H9 (cell line): ENCODE data around the gene DPH2. TPM values are rescaled to one million over a fixed set of nuclear protein-coding genes. Genes with fewer than 3 reads are reported as not detected.

ENCODE experiments used
- DNase-seq: peaks from one replicate; pipeline ENCODE4 v3.0.0-alpha.2; 2017
- H2AFZ ChIP-seq: one replicate; pipeline ENCODE4 v1.6.1; 2013; ENCODE audit warnings: mild to moderate bottlenecking, low read length, control low read depth, moderate library complexity
- H2AK5ac ChIP-seq: 2 replicates; pipeline ENCODE4 v1.6.1; 2013; ENCODE audit warnings: low read length, control low read depth, mixed read lengths; ENCODE audit not compliant: insufficient read length
- H2BK120ac ChIP-seq: one replicate; pipeline ENCODE4 v1.6.1; 2013; ENCODE audit warnings: low read depth, mild to moderate bottlenecking, low read length, control low read depth, inconsistent platforms; ENCODE audit not compliant: poor library complexity, severe bottlenecking
- H2BK12ac ChIP-seq: 2 replicates; pipeline ENCODE4 v1.6.1; 2013; ENCODE audit warnings: low read length, control low read depth, mixed read lengths, low read depth; ENCODE audit not compliant: insufficient read length
- H2BK15ac ChIP-seq: 2 replicates; pipeline ENCODE4 v1.6.1; 2013; ENCODE audit warnings: low read depth, low read length, control low read depth
- H2BK20ac ChIP-seq: one replicate; pipeline ENCODE4 v1.6.1; 2013; ENCODE audit warnings: low read depth, mild to moderate bottlenecking, low read length, control low read depth, inconsistent platforms; ENCODE audit not compliant: poor library complexity, severe bottlenecking
- H2BK5ac ChIP-seq: 2 replicates; pipeline ENCODE4 v1.6.1; 2013; ENCODE audit warnings: low read length, control low read depth, mixed read lengths; ENCODE audit not compliant: insufficient read length
- H3K14ac ChIP-seq: 2 replicates; pipeline ENCODE4 v1.6.1; 2013; ENCODE audit warnings: low read length, control low read depth; ENCODE audit not compliant: insufficient read depth
- H3K18ac ChIP-seq: 2 replicates; pipeline ENCODE4 v1.6.1; 2013; ENCODE audit warnings: low read depth, mild to moderate bottlenecking, mixed read lengths, low read length, control low read depth; ENCODE audit not compliant: insufficient read length
- H3K23ac ChIP-seq: 2 replicates; pipeline ENCODE4 v1.6.1; 2013; ENCODE audit warnings: low read length, control low read depth, mixed read lengths, low read depth; ENCODE audit not compliant: insufficient read length
- H3K23me2 ChIP-seq: 2 replicates; pipeline ENCODE4 v1.6.1; 2013; ENCODE audit warnings: low read depth, mild to moderate bottlenecking, mixed read lengths, low read length, control low read depth; ENCODE audit not compliant: insufficient read length, poor library complexity, severe bottlenecking
- H3K27ac ChIP-seq: 2 replicates; pipeline ENCODE4 v1.5.1; 2013; ENCODE audit warnings: low read length, control low read depth, mixed read lengths, low read depth; ENCODE audit not compliant: insufficient read length
- H3K27me3 ChIP-seq: 2 replicates; pipeline ENCODE4 v1.6.1; 2013; ENCODE audit warnings: low read length, control low read depth, inconsistent platforms; ENCODE audit not compliant: insufficient read depth
- H3K4ac ChIP-seq: 2 replicates; pipeline ENCODE4 v1.6.1; 2013; ENCODE audit warnings: low read depth, mild to moderate bottlenecking, control low read depth, inconsistent platforms, low read length, moderate library complexity
- H3K4me1 ChIP-seq: 2 replicates; pipeline ENCODE4 v1.6.1; 2013; ENCODE audit warnings: low read length, control low read depth, inconsistent platforms; ENCODE audit not compliant: insufficient read depth
- H3K4me2 ChIP-seq: 2 replicates; pipeline ENCODE4 v1.6.1; 2013; ENCODE audit warnings: low read length, control low read depth, mixed read lengths; ENCODE audit not compliant: insufficient read length, insufficient read depth
- H3K56ac ChIP-seq: 2 replicates; pipeline ENCODE4 v1.6.1; 2013; ENCODE audit warnings: low read depth, mild to moderate bottlenecking, mixed read lengths, low read length, control low read depth; ENCODE audit not compliant: insufficient read length
- H3K79me1 ChIP-seq: 2 replicates; pipeline ENCODE4 v1.6.1; 2013; ENCODE audit warnings: low read depth, mild to moderate bottlenecking, moderate library complexity, low read length, control low read depth, inconsistent platforms; ENCODE audit not compliant: insufficient read depth, poor library complexity, severe bottlenecking
- H3K79me2 ChIP-seq: 2 replicates; pipeline ENCODE4 v1.6.1; 2013; ENCODE audit warnings: low read length, control low read depth, inconsistent platforms; ENCODE audit not compliant: insufficient read depth
- H3K9ac ChIP-seq: 2 replicates; pipeline ENCODE4 v1.6.1; 2013; ENCODE audit warnings: low read length, control low read depth, mixed read lengths; ENCODE audit not compliant: insufficient read length; ENCODE audit errors: extremely low read depth
- H3K9me3 ChIP-seq: one replicate; pipeline ENCODE4 v1.6.1; 2013; ENCODE audit warnings: low read depth, low read length, inconsistent platforms; ENCODE audit not compliant: control insufficient read depth
- H3T11ph ChIP-seq: one replicate; pipeline ENCODE4 v1.6.1; 2013; ENCODE audit warnings: mild to moderate bottlenecking, low read length, control low read depth, inconsistent platforms
- H4K20me1 ChIP-seq: one replicate; pipeline ENCODE4 v1.6.1; 2013; ENCODE audit not compliant: control insufficient read depth, insufficient read length, insufficient read depth
- H4K5ac ChIP-seq: 2 replicates; pipeline ENCODE4 v1.6.1; 2013; ENCODE audit warnings: low read depth, mild to moderate bottlenecking, mixed read lengths, low read length, control low read depth; ENCODE audit not compliant: insufficient read length
- H4K8ac ChIP-seq: replicated peaks from 2 replicates; pipeline ENCODE4 v1.6.1; 2013; ENCODE audit warnings: low read length, control low read depth, mixed read lengths, low read depth; ENCODE audit not compliant: insufficient read length
- H4K91ac ChIP-seq: 2 replicates; pipeline ENCODE4 v1.6.1; 2013; ENCODE audit warnings: low read depth, mild to moderate bottlenecking, moderate library complexity, mixed read lengths, low read length, control low read depth; ENCODE audit not compliant: insufficient read length
- H3K27ac Mint-ChIP-seq, 3 experiments: 2 replicates in 2 of 3; 3 replicates in 1 of 3; pipeline ENCODE4 v1.8.0; 2020 to 2021; ENCODE audit warnings: mixed read lengths in 3 of 3, mild to moderate bottlenecking in 1 of 3, moderate library complexity in 1 of 3
- H3K27me3 Mint-ChIP-seq: 2 replicates; pipeline ENCODE4 v1.8.0; 2021; ENCODE audit warnings: low read depth, mild to moderate bottlenecking, moderate library complexity, mixed read lengths
- H3K36me3 Mint-ChIP-seq, 3 experiments: 2 replicates in 2 of 3; 3 replicates in 1 of 3; pipeline ENCODE4 v1.8.0; 2020 to 2021; ENCODE audit warnings: low read depth in 3 of 3, mixed read lengths in 3 of 3; ENCODE audit not compliant: insufficient read depth in 1 of 3
- H3K4me1 Mint-ChIP-seq, 2 experiments: 2 replicates each; pipeline ENCODE4 v1.8.0; 2020; ENCODE audit warnings: mixed read lengths in 2 of 2
- H3K4me3 Mint-ChIP-seq, 2 experiments: 2 replicates in 1 of 2; 3 replicates in 1 of 2; pipeline ENCODE4 v1.8.0; 2020 to 2021; ENCODE audit warnings: mild to moderate bottlenecking in 2 of 2, mixed read lengths in 2 of 2, moderate library complexity in 1 of 2
- H3K9me3 Mint-ChIP-seq, 2 experiments: 2 replicates in 1 of 2; 3 replicates in 1 of 2; pipeline ENCODE4 v1.8.0; 2020; ENCODE audit warnings: mild to moderate bottlenecking in 2 of 2, mixed read lengths in 2 of 2, moderate library complexity in 1 of 2
- CTCF ChIP-seq: fragments of 200-600 bp; sonication (generic); conservative IDR thresholded peaks from 3 replicates; pipeline ENCODE4 v1.8.0; 2021; ENCODE audit warnings: antibody characterized with exemption, mild to moderate bottlenecking
- whole genome bisulfite sequencing: extraction: QIAGEN DNeasy Blood & Tissue Kit; methylation state at CpG from one replicate; pipeline ENCODE4 v1.1.7; 2013; ENCODE audit warnings: missing lambda C conversion rate, low lambda C conversion rate, mixed read lengths; ENCODE audit not compliant: insufficient read length; ENCODE audit errors: extremely low coverage; 5-methylcytosine and 5-hydroxymethylcytosine counted together
- long read RNA-seq: library from polyadenylated mRNA; unstranded; transcript quantifications from one replicate; pipeline ENCODE4 v2.0.0, GENCODE V29; 2020
- total RNA-seq: library from RNA; stranded (reverse); gene quantifications from 2 replicates; pipeline ENCODE4 v1.2.1, GENCODE V29; 2021

The DPH2 gene
- total RNA-seq: 74.4 and 79.6 TPM in 2 replicates
- long read RNA-seq, transcript DPH2-201 (6 exons, 2,472 nt): major isoform, 310 of 468 reads
- long read RNA-seq, transcript DPH2-209 (6 exons, 2,414 nt): minor isoform, 38 of 468 reads
- long read RNA-seq, partial matches to known transcripts: 44 of 468 reads
- long read RNA-seq, other reads (novel, unspliced or antisense): 72 of 468 reads

GRCh38 chr1:43969746-43970466, at the start of gene DPH2:
DPH2 (plus strand) TSS chr1:43970010; CDS start chr1:43970176, 166 bp downstream.
- H3K27me3 ChIP-seq: no peaks in the 10 kb centered on the region
- no peak within 1 kb of the TSS for H4K5ac ChIP-seq
- H4K8ac ChIP-seq: no peak within 1 kb of the TSS
- 0 out of 3 replicates have a peak, but pooled peaks have one; percentile 14 for TF ChIP-seq CTCF
- Mint-ChIP-seq H3K27ac (peak within 1 kb of the TSS in 2 of 3 experiments; percentile 59 to 95; a peak in 4 of 7 replicates), H3K4me3 (peak within 1 kb of the TSS; percentile 98 to 100), H3K27me3 (peaks cover 1% of the 10 kb centered on the region), H3K4me1 (peaks cover 18 to 20% of the 10 kb centered on the region in 2 experiments), H3K9me3 (no peaks in the 10 kb centered on the region), H3K36me3 (peaks cover 10 to 29% (median 14%) of the 10 kb centered on the region in 3 experiments; a peak in 6 of 7 replicates)
- no peak within 1 kb of the TSS for H2BK5ac ChIP-seq
- H2BK12ac ChIP-seq: no peak within 1 kb of the TSS
- peak; percentile 99 for DNase-seq
- no peak within 1 kb of the TSS for H3K4ac ChIP-seq
- peak within 1 kb of the TSS; percentile 81 for H3K4me2 ChIP-seq
- no peak within 1 kb of the TSS for H2BK120ac ChIP-seq
- H4K20me1 ChIP-seq: no peaks in the 10 kb centered on the region
- H3K18ac ChIP-seq: no peak within 1 kb of the TSS
- H3K23me2 ChIP-seq: peaks cover 11% of the 10 kb centered on the region
- no peak within 1 kb of the TSS for H3K23ac ChIP-seq
- H2AFZ ChIP-seq: no peak within 1 kb of the TSS
- no peak within 1 kb of the TSS for H2AK5ac ChIP-seq
- H3K27ac ChIP-seq: no peak within 1 kb of the TSS
- no peak within 1 kb of the TSS for H2BK15ac ChIP-seq
- H3T11ph ChIP-seq: no peak within 1 kb of the TSS
- no peak within 1 kb of the TSS for H2BK20ac ChIP-seq
- H3K9ac ChIP-seq: peak within 1 kb of the TSS; percentile 68
- H3K56ac ChIP-seq: no peak within 1 kb of the TSS
- WGBS: no CpG with 5 or more reads among the region's 47 CpGs
- peaks cover 3% of the 10 kb centered on the region for H3K79me1 ChIP-seq
- H3K4me1 ChIP-seq: no peaks in the 10 kb centered on the region; the same call in 1 of the 2 replicates
- H3K79me2 ChIP-seq: no peaks in the 10 kb centered on the region; the same call in 1 of the 2 replicates
- no peaks in the 10 kb centered on the region for H3K9me3 ChIP-seq
- no peak within 1 kb of the TSS; the same call in 1 of the 2 replicates for H3K14ac ChIP-seq
- no peak within 1 kb of the TSS for H4K91ac ChIP-seq
